Smooth muscle cell (in vitro differentiated cells): ENCODE results near the gene RASA3. TPM values are rescaled to one million over a fixed set of nuclear protein-coding genes. Genes with fewer than 3 reads are reported as not detected.
A peak's percentile ranks its signal among the peaks of the same experiment; 100 is the strongest.

Source experiments
- DNase-seq: peaks from one replicate; lab custom pipeline; 2025; ENCODE audit not compliant: unreplicated experiment; lab: John Stamatoyannopoulos, UW
- H2AFZ ChIP-seq: fragments of 200-600 bp; sonication (generic); 2 replicates; pipeline ENCODE4 v1.6.0; 2016; ENCODE audit warnings: antibody characterized with exemption, low read depth, mild to moderate bottlenecking
- H3F3A ChIP-seq: fragments of 200-600 bp; sonication (generic); 2 replicates; pipeline ENCODE4 v1.6.0; 2017; ENCODE audit warnings: antibody characterized with exemption, low read depth
- H3K27ac ChIP-seq: fragments of 200-600 bp; sonication (generic); 2 replicates; pipeline ENCODE4 v1.5.1; 2016; ENCODE audit warnings: low read depth, mild to moderate bottlenecking
- H3K27me3 ChIP-seq: fragments of 200-600 bp; sonication (generic); 2 replicates; pipeline ENCODE4 v1.6.1; 2016; ENCODE audit warnings: low read depth, mild to moderate bottlenecking
- H3K36me3 ChIP-seq: fragments of 200-600 bp; sonication (generic); 2 replicates; pipeline ENCODE4 v1.5.1; 2016; ENCODE audit warnings: low read depth
- H3K4me1 ChIP-seq: fragments of 200-600 bp; sonication (generic); 2 replicates; pipeline ENCODE4 v1.5.1; 2016; ENCODE audit warnings: low read depth
- H3K4me2 ChIP-seq: fragments of 200-600 bp; sonication (generic); 2 replicates; pipeline ENCODE4 v1.6.0; 2016; ENCODE audit warnings: mild to moderate bottlenecking
- H3K4me3 ChIP-seq: fragments of 200-600 bp; sonication (generic); 2 replicates; pipeline ENCODE4 v1.5.1; 2016; ENCODE audit warnings: mild to moderate bottlenecking
- H3K79me2 ChIP-seq: fragments of 200-600 bp; sonication (generic); 2 replicates; pipeline ENCODE4 v1.6.0; 2016; ENCODE audit warnings: low read depth, mild to moderate bottlenecking
- H3K9ac ChIP-seq: fragments of 200-600 bp; sonication (generic); 2 replicates; pipeline ENCODE4 v1.6.0; 2016; ENCODE audit warnings: low read depth
- H3K9me3 ChIP-seq: fragments of 200-600 bp; sonication (generic); replicated peaks from 2 replicates; pipeline ENCODE4 v1.5.1; 2016; ENCODE audit warnings: low read depth
- H4K20me1 ChIP-seq: fragments of 200-600 bp; sonication (generic); 2 replicates; pipeline ENCODE4 v1.6.0; 2016; ENCODE audit warnings: low read depth
- WGBS: methylation state at CpG from one replicate; pipeline ENCODE4 v1.1.7; 2016; ENCODE audit warnings: low lambda C conversion rate; 5-methylcytosine and 5-hydroxymethylcytosine counted together
- polyA plus RNA-seq: library from polyadenylated mRNA; unstranded; fragments of >200 nt; fragmentation: Nextera tagmentation; extraction: Ambion mirVana; gene quantifications from 2 replicates; pipeline ENCODE4 v1.2.1, GENCODE V29; 2016
- total RNA-seq: library from RNA; depleted of rRNA; stranded (reverse); fragments of >200 nt; gene quantifications from 2 replicates; pipeline ENCODE4 v1.2.3, GENCODE V29; 2014
- TF ChIP-seq, protein P1 (sequence below): fragments of 200-600 bp; sonication (generic); IDR thresholded peaks from 2 replicates; pipeline ENCODE4 v1.5.1; 2017; ENCODE audit warnings: borderline replicate concordance, mild to moderate bottlenecking, antibody characterized with exemption; ENCODE audit not compliant: insufficient read depth, poor library complexity, severe bottlenecking

RASA3 gene
- total and polyA plus RNA-seq, 2 experiments from 2014 or later, result 21.3 to 26.8 TPM

DNA sequence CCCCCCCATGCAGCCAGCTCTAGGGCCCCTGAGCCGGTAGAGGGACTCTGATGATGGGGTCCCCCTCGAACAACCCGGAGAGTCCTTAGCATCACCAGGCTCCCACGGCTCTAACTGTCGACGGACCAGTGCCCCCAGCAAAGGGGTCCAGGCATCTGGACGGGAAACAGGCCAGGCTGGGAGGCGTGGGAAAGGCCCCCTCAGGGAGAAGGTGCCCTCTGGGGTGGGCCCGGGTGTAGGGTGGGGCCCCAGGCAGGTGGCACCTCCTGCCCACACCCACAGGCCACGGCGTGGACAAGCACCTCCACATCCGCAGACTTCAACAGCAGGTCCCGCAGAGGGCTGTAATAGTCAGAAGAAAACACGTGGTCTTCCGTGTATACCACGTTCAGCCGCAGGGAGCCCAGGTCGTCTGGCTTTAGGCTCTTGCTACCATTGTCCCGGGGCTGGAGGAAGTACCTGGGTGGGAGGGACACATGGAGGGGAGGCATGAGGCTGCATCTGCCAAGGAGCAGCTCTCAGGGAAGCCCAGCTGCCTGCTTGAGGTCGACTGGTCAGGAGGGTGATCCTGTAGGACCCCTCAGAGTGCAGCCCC lies 113.9 kb downstream of the RASA3 start:
- no peak overlapping the region for H2AFZ ChIP-seq
- no peaks in the 10 kb centered on the region for H3K79me2 ChIP-seq
- no peaks in the 10 kb centered on the region for H3K27me3 ChIP-seq
- TF ChIP-seq, protein P1, sequence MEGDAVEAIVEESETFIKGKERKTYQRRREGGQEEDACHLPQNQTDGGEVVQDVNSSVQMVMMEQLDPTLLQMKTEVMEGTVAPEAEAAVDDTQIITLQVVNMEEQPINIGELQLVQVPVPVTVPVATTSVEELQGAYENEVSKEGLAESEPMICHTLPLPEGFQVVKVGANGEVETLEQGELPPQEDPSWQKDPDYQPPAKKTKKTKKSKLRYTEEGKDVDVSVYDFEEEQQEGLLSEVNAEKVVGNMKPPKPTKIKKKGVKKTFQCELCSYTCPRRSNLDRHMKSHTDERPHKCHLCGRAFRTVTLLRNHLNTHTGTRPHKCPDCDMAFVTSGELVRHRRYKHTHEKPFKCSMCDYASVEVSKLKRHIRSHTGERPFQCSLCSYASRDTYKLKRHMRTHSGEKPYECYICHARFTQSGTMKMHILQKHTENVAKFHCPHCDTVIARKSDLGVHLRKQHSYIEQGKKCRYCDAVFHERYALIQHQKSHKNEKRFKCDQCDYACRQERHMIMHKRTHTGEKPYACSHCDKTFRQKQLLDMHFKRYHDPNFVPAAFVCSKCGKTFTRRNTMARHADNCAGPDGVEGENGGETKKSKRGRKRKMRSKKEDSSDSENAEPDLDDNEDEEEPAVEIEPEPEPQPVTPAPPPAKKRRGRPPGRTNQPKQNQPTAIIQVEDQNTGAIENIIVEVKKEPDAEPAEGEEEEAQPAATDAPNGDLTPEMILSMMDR, result no peak
- H3K4me1 ChIP-seq, result no peaks in the 10 kb centered on the region
- no peak for DNase-seq
- no peak overlapping the region for H3K9ac ChIP-seq
- no peak overlapping the region for H3K4me2 ChIP-seq
- no peak overlapping the region for H3K4me3 ChIP-seq
- 97% methylated on average over 20 of the region's 20 CpGs for WGBS
- H3K36me3 ChIP-seq, result no peaks in the 10 kb centered on the region
- H3K27ac ChIP-seq, result no peak overlapping the region
- no peaks in the 10 kb centered on the region for H3F3A ChIP-seq
- no peaks in the 10 kb centered on the region for H3K9me3 ChIP-seq
- peaks cover 17% of the 10 kb centered on the region for H4K20me1 ChIP-seq

DNA sequence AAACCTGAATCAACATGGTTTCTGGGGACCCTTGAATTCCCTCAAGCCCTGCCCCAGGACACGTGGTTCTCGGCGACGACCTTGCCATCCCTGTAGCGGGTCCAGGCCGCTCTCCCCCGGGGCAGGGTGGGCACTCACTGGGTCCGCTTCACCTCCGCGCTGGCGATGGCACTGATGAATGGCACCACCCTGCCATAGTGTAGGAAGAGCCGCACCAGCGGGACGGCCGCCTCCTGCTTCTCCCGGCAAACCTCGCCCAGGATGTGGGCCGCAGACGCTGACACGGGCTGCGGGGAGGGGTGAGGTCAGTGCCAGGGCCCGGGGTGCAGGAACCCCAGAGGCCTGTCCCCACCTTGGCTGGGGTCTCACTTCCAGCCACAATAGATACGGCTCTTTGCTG lies 114.5 kb downstream of the RASA3 start:
- H4K20me1 ChIP-seq, result peaks cover 11% of the 10 kb centered on the region
- H3K36me3 ChIP-seq, result no peaks in the 10 kb centered on the region
- no peak overlapping the region for H3K4me2 ChIP-seq
- TF ChIP-seq, protein P1, result no peak
- no peaks in the 10 kb centered on the region for H3K9me3 ChIP-seq
- no peak overlapping the region for H3K4me3 ChIP-seq
- no peaks in the 10 kb centered on the region for H3K4me1 ChIP-seq
- WGBS, result over 99% methylated on average over 23 of the region's 23 CpGs
- no peak overlapping the region for H3K27ac ChIP-seq
- no peak overlapping the region for H3K9ac ChIP-seq
- H2AFZ ChIP-seq, result no peak overlapping the region
- no peaks in the 10 kb centered on the region for H3K79me2 ChIP-seq
- H3K27me3 ChIP-seq, result no peaks in the 10 kb centered on the region
- no peaks in the 10 kb centered on the region for H3F3A ChIP-seq
- no peak for DNase-seq

DNA sequence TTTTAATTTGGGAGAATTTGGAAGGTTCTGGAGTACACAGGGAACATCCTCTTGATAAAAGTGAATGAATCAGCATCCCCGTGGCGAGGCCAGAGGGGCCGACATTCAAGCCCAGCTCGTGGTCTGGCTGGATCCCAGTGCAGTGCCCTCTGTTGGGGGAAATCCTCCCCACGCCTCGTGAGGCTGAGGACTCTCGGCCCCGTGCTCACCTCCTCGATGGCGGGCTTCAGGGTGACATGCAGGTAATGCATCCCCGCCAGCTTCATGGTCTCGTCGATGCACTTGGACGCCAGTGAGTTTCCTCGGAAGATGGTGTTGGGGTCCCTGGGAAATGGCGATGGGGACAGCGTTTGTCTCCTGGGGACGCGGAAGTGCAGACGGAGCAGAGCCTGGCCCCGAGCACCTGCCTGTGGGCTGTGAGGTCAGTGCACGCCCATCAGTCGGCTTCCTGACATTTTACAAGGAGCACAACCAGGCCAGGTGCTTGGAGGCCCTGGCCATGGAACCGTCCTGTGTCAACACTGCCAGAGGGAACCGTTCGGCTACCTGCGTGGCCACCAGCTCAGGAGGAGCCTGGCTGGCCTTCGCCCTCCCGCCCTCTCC lies 115.3 kb downstream of the RASA3 start:
- TF ChIP-seq, protein P1, result peak; percentile 32
- Histone ChIP-seq H3K36me3 (no peaks in the 10 kb centered on the region), H3K27me3 (no peaks in the 10 kb centered on the region), H3K9ac (no peak overlapping the region), H3K4me2 (no peak overlapping the region), H3K27ac (no peak overlapping the region), H2AFZ (no peak overlapping the region), H3K4me1 (no peaks in the 10 kb centered on the region), H4K20me1 (peaks cover 11% of the 10 kb centered on the region), H3K4me3 (no peak overlapping the region), H3K9me3 (no peaks in the 10 kb centered on the region), H3F3A (no peaks in the 10 kb centered on the region), H3K79me2 (no peaks in the 10 kb centered on the region)
- 89% methylated on average over 29 of the region's 29 CpGs for WGBS
- no peak for DNase-seq

DNA sequence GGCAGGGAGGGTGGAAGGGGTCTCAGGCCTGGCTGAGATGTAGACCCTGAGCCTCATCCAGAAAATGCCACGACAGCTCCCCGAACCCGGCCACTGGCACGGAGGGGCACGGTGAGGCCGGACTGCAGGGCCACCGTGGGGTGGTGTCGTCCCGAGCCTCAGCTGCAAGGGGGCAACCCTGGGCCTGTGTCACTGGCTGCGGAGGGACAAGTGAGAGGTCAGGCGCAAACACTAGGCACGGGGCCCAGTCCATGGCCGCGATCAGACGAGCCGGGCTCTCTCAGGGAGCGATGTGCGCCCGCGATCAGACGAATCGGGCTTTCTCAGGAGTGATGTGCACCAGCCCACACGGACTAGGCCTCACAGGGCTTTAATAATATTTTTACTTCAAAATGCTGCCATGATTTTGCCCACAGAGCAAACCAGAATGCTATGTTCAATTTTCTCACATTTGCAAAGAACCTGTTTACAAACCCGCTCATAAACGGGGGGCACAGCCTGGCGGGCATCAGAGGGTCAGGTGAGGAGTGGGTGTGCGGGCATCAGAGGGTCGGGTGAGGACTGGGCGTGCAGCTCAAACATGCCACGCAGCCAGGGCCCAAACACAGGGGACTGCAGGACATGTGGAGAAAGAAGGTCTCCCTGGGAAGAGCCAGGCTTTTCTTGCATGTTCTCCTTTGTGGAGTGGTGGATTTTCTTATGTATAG lies 115.9 kb downstream of the RASA3 start:
- H2AFZ ChIP-seq, result no peak overlapping the region
- no peak overlapping the region for H3K27ac ChIP-seq
- DNase-seq, result no peak
- no peaks in the 10 kb centered on the region for H3K9me3 ChIP-seq
- H3K4me1 ChIP-seq, result no peaks in the 10 kb centered on the region
- H3K79me2 ChIP-seq, result no peaks in the 10 kb centered on the region
- H4K20me1 ChIP-seq, result peaks cover 11% of the 10 kb centered on the region
- H3F3A ChIP-seq, result no peaks in the 10 kb centered on the region
- no peak overlapping the region for H3K4me3 ChIP-seq
- no peaks in the 10 kb centered on the region for H3K27me3 ChIP-seq
- 95% methylated on average over 30 of the region's 30 CpGs for whole genome bisulfite sequencing
- no peaks in the 10 kb centered on the region for H3K36me3 ChIP-seq
- no peak overlapping the region for H3K4me2 ChIP-seq
- H3K9ac ChIP-seq, result no peak overlapping the region
- TF ChIP-seq, protein P1, result no peak
